Vagina (tissue), 2 donors: ENCODE results near the gene MGAT5B. TPM values are rescaled to one million over a fixed set of nuclear protein-coding genes. Genes with fewer than 3 reads are reported as not detected.

Source experiments
- DNase-seq, 2 donors: peaks; one replicate each; pipeline ENCODE4 v3.0.0-alpha.2; 2017; ENCODE audit errors: extremely low spot score in 2 of 2
- H3K27ac ChIP-seq: fragments of 200-600 bp; sonication (generic); one replicate; pipeline ENCODE4 v1.5.1; 2019
- H3K27me3 ChIP-seq: fragments of 200-600 bp; sonication (generic); one replicate; pipeline ENCODE4 v1.5.1; 2019
- H3K36me3 ChIP-seq, 2 donors: fragments of 200-600 bp; sonication (generic); one replicate each; pipeline ENCODE4 v1.5.1; 2017 to 2019
- H3K4me1 ChIP-seq: fragments of 200-600 bp; sonication (generic); one replicate; pipeline ENCODE4 v1.5.1; 2019
- H3K4me3 ChIP-seq, 2 donors: fragments of 200-600 bp; sonication (generic); 1 replicate in 1 of 2; 2 replicates in 1 of 2; pipeline ENCODE4 v1.5.1; 2016 to 2019
- H3K9me3 ChIP-seq: fragments of 200-600 bp; sonication (generic); one replicate; pipeline ENCODE4 v1.5.1; 2019
- CTCF ChIP-seq, 3 experiments: fragments of 450-650 bp in 2 of 3; fragments of 200-600 bp in 1 of 3; sonication (generic) in 1 of 3; IDR thresholded peaks; one replicate each; pipeline ENCODE4 v1.5.1; 2017 to 2019; ENCODE audit warnings: antibody characterized with exemption in 3 of 3, mild to moderate bottlenecking in 2 of 3, moderate library complexity in 2 of 3
- POLR2A ChIP-seq, 2 donors: fragments of 450-650 bp; IDR thresholded peaks; one replicate each; pipeline ENCODE4 v1.6.1; 2017; ENCODE audit warnings: antibody characterized with exemption in 2 of 2, mild to moderate bottlenecking in 2 of 2, moderate library complexity in 2 of 2
- POLR2AphosphoS5 ChIP-seq, 2 donors: sonication (generic); formaldehyde crosslinking; IDR thresholded peaks; one replicate each; pipeline ENCODE4 v1.9.0; 2017; ENCODE audit warnings: antibody characterized with exemption in 2 of 2, mild to moderate bottlenecking in 2 of 2, low read depth in 1 of 2; ENCODE audit not compliant: insufficient read depth in 1 of 2
- intact Hi-C: fragments of 100-400 bp; cut with DNase I; formaldehyde crosslinking; loops from one replicate; pipeline ENCODE4 v1.15.1; 2023
- total RNA-seq: library from RNA; depleted of rRNA; stranded (reverse); fragments of >200 nt; gene quantifications from one replicate; pipeline ENCODE4 v1.2.3, GENCODE V29; 2016

MGAT5B gene
- total RNA-seq, 1 donor from 2014 or later: 0.49 TPM

GRCh38 chr17:76948301-76948700, 80.1 kb downstream of the MGAT5B start:
- H3K9me3 ChIP-seq: no peaks in the 10 kb centered on the region
- intact Hi-C loops: no loop called here

GRCh38 chr17:76948726-76949342, 80.6 kb downstream of the MGAT5B start:
- no peak overlapping the region for H3K27ac ChIP-seq
- TF ChIP-seq POLR2AphosphoS5 (IDR thresholded peaks at IDR 0.05; ENCODE audit: insufficient read depth in 1 of 2, low read depth in 1 of 2) (no peak), POLR2A (IDR thresholded peaks at IDR 0.05) (no peak), CTCF (IDR thresholded peaks at IDR 0.05) (no peak)
- no peak for DNase-seq
- H3K36me3 ChIP-seq: no peaks in the 10 kb centered on the region
- intact Hi-C loops: no loop called here
- H3K27me3 ChIP-seq: no peaks in the 10 kb centered on the region
- H3K4me3 ChIP-seq: no peak overlapping the region
- no peaks in the 10 kb centered on the region for H3K9me3 ChIP-seq
- H3K4me1 ChIP-seq: no peaks in the 10 kb centered on the region

More at GRCh38 chr17:76948301-76948700, 80.1 kb downstream of the MGAT5B start:
- TF ChIP-seq CTCF (IDR thresholded peaks at IDR 0.05): no peak
- TF ChIP-seq POLR2AphosphoS5 (IDR thresholded peaks at IDR 0.05; ENCODE audit: insufficient read depth in 1 of 2, low read depth in 1 of 2): no peak
- no peak for TF ChIP-seq POLR2A (IDR thresholded peaks at IDR 0.05)
- DNase-seq: no peak
- no peaks in the 10 kb centered on the region for H3K36me3 ChIP-seq
- H3K27ac ChIP-seq: no peak overlapping the region
- H3K4me1 ChIP-seq: no peaks in the 10 kb centered on the region
- no peaks in the 10 kb centered on the region for H3K27me3 ChIP-seq
- no peak overlapping the region for H3K4me3 ChIP-seq

- no peaks in the 10 kb centered on the region for H3K4me1 ChIP-seq
- intact Hi-C loops: no loop called here
Observed at GRCh38 chr17:76949913-76950695, 81.9 kb downstream of the MGAT5B start.

GRCh38 chr17:76951375-76951905, 83.2 kb downstream of the MGAT5B start:
- intact Hi-C loops: no loop called here
- Histone ChIP-seq H3K4me3 (no peak overlapping the region), H3K9me3 (no peaks in the 10 kb centered on the region), H3K4me1 (no peaks in the 10 kb centered on the region), H3K36me3 (no peaks in the 10 kb centered on the region), H3K27ac (no peak overlapping the region), H3K27me3 (no peaks in the 10 kb centered on the region)
- TF ChIP-seq POLR2A (IDR thresholded peaks at IDR 0.05): no peak
- no peak for TF ChIP-seq CTCF (IDR thresholded peaks at IDR 0.05)
- TF ChIP-seq POLR2AphosphoS5 (IDR thresholded peaks at IDR 0.05; ENCODE audit: insufficient read depth in 1 of 2, low read depth in 1 of 2): no peak
- no peak for DNase-seq

More at GRCh38 chr17:76949913-76950695, 81.9 kb downstream of the MGAT5B start:
- no peak for DNase-seq
- Histone ChIP-seq H3K27me3 (no peaks in the 10 kb centered on the region), H3K27ac (no peak overlapping the region), H3K36me3 (no peaks in the 10 kb centered on the region), H3K4me3 (no peak overlapping the region), H3K9me3 (no peaks in the 10 kb centered on the region)
- TF ChIP-seq POLR2AphosphoS5 (IDR thresholded peaks at IDR 0.05; ENCODE audit: insufficient read depth in 1 of 2, low read depth in 1 of 2) (no peak), CTCF (IDR thresholded peaks at IDR 0.05) (no peak), POLR2A (IDR thresholded peaks at IDR 0.05) (no peak)
